HepG2 (cell line): Measurements from ENCODE around the gene NDOR1. TPM values are rescaled to one million over a fixed set of nuclear protein-coding genes. Genes with fewer than 3 reads are reported as not detected.
A peak's percentile ranks its signal among the peaks of the same experiment; 100 is the strongest.

Experiments
- MIER3 ChIP-seq: IDR thresholded peaks from 2 replicates; pipeline ENCODE4 v1.6.1; 2016; ENCODE audit warnings: missing compliant biosample characterization, borderline replicate concordance
- RNF2 ChIP-seq: fragments of 450-650 bp; conservative IDR thresholded peaks from 2 replicates; pipeline ENCODE4 v1.6.1; 2016; ENCODE audit warnings: low read depth
- TARDBP ChIP-seq: sonication (generic); formaldehyde crosslinking; IDR thresholded peaks from 2 replicates; pipeline ENCODE4 v1.8.0; 2022; ENCODE audit warnings: mild to moderate bottlenecking, missing genetic modification reagents
- TBX3 ChIP-seq: fragments of 450-650 bp; IDR thresholded peaks from 2 replicates; pipeline ENCODE4 v1.6.1; 2017; ENCODE audit warnings: antibody characterized with exemption, mild to moderate bottlenecking, inconsistent platforms, borderline replicate concordance
- ZNF136 ChIP-seq: sonication (generic); formaldehyde crosslinking; IDR thresholded peaks from 2 replicates; pipeline ENCODE4 v1.8.1; 2022; ENCODE audit warnings: low read depth, mild to moderate bottlenecking, moderate library complexity, missing genetic modification reagents
- ZNF256 ChIP-seq: sonication (generic); formaldehyde crosslinking; conservative IDR thresholded peaks from 2 replicates; pipeline ENCODE4 v1.4.0; 2020; ENCODE audit warnings: missing genetic modification reagents
- ZNF343 ChIP-seq: sonication (generic); formaldehyde crosslinking; IDR thresholded peaks from 2 replicates; pipeline ENCODE4 v1.4.0; 2020; ENCODE audit warnings: mild to moderate bottlenecking, missing genetic modification reagents
- ZNF747 ChIP-seq: sonication (generic); formaldehyde crosslinking; IDR thresholded peaks from 2 replicates; pipeline ENCODE4 v1.8.1; 2023; ENCODE audit warnings: missing genetic modification reagents, mild to moderate bottlenecking, borderline replicate concordance
- polyA plus RNA-seq, 8 experiments: library from polyadenylated mRNA; depleted of rRNA in 3 of 8; stranded (reverse) in 7 of 8; unstranded in 1 of 8; fragments of >200 nt; fragmentation: Illumina TruSeq in 4 of 8; extraction: Trizol in 4 of 8; gene quantifications; 2 replicates each; pipeline versions ENCODE4 v1.2.1 to v1.2.3, GENCODE V29; 2011 to 2016; ENCODE audit warnings: low read depth in 4 of 8, missing spikeins in 1 of 8, mixed read lengths in 1 of 8; ENCODE audit not compliant: insufficient read depth in 1 of 8
- total RNA-seq, 5 experiments: library from RNA; depleted of rRNA; stranded (reverse); fragments of >200 nt; fragmentation: Illumina TruSeq; extraction: Trizol; gene quantifications; 2 replicates each; pipeline ENCODE4 v1.2.3, GENCODE V29; 2016; ENCODE audit warnings: low read depth in 1 of 5
- TF ChIP-seq, protein P1 (sequence below): sonication (generic); formaldehyde crosslinking; IDR thresholded peaks from 2 replicates; pipeline ENCODE4 v1.5.0; 2020; ENCODE audit warnings: missing genetic modification reagents
- TF ChIP-seq, protein P2 (sequence below): sonication (generic); formaldehyde crosslinking; conservative IDR thresholded peaks from 2 replicates; pipeline ENCODE4 v1.8.0; 2022; ENCODE audit warnings: missing genetic modification reagents
- TF ChIP-seq, protein P3 (sequence below): sonication (generic); formaldehyde crosslinking; IDR thresholded peaks from 2 replicates; pipeline ENCODE4 v1.4.0; 2020; ENCODE audit warnings: missing genetic modification reagents, mild to moderate bottlenecking, borderline replicate concordance
- TF ChIP-seq, protein P4 (sequence below): sonication (generic); formaldehyde crosslinking; IDR thresholded peaks from 2 replicates; pipeline ENCODE4 v1.4.0; 2020; ENCODE audit warnings: mild to moderate bottlenecking, missing genetic modification reagents
- TF ChIP-seq, protein P5 (sequence below): sonication (generic); formaldehyde crosslinking; conservative IDR thresholded peaks from 2 replicates; pipeline ENCODE4 v1.8.0; 2022; ENCODE audit warnings: mild to moderate bottlenecking, moderate library complexity, missing genetic modification reagents
- TF ChIP-seq, protein P6 (sequence below): sonication (generic); formaldehyde crosslinking; IDR thresholded peaks from 2 replicates; pipeline ENCODE4 v1.8.0; 2022; ENCODE audit warnings: mild to moderate bottlenecking, missing genetic modification reagents, moderate library complexity
- TF ChIP-seq, protein P7 (sequence below): IDR thresholded peaks from 2 replicates; pipeline ENCODE4 v1.6.1; 2016

NDOR1 gene
- total and polyA plus RNA-seq, 2 of the 13 experiments (the other 11 are each of a cell fraction or from before 2014, with no cell fraction given), result 3.6 to 8.7 TPM

DNA sequence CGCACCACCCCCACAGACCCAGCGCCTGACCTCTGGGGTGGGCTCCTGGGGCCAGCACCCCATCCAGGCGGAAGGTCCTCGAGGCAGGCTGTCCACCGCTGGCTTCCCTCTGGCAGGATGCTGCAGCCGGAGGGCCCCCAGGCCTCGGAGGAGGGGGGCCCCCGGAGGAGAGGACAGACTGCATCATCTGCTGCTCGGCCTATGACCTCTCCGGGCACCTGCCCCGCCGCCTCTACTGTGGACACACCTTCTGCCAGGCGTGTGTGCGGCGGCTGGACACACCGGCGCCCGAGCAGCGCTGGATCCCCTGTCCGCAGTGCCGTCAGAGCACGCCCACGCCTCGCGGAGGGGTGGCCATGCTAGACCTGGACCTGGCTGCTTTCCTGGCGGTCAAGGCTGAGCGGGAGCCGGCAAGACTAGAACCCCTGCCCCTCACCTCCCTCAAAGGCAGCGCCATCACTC, 23.0 kb downstream of the NDOR1 start (continued):
- TF ChIP-seq, protein P1, sequence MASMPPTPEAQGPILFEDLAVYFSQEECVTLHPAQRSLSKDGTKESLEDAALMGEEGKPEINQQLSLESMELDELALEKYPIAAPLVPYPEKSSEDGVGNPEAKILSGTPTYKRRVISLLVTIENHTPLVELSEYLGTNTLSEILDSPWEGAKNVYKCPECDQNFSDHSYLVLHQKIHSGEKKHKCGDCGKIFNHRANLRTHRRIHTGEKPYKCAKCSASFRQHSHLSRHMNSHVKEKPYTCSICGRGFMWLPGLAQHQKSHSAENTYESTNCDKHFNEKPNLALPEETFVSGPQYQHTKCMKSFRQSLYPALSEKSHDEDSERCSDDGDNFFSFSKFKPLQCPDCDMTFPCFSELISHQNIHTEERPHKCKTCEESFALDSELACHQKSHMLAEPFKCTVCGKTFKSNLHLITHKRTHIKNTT (CRISPR knock-in tag), result no peak
- TF ChIP-seq MIER3 (CRISPR knock-in tag) (no peak), ZNF136 (CRISPR knock-in tag) (0 out of 2 replicates have a peak, but pooled peaks have one; percentile 19), TBX3 (no peak), ZNF747 (CRISPR knock-in tag) (no peak), ZNF256 (no peak), TARDBP (CRISPR knock-in tag) (no peak), RNF2 (no peak), ZNF343 (CRISPR knock-in tag) (no peak)
- TF ChIP-seq, protein P2, sequence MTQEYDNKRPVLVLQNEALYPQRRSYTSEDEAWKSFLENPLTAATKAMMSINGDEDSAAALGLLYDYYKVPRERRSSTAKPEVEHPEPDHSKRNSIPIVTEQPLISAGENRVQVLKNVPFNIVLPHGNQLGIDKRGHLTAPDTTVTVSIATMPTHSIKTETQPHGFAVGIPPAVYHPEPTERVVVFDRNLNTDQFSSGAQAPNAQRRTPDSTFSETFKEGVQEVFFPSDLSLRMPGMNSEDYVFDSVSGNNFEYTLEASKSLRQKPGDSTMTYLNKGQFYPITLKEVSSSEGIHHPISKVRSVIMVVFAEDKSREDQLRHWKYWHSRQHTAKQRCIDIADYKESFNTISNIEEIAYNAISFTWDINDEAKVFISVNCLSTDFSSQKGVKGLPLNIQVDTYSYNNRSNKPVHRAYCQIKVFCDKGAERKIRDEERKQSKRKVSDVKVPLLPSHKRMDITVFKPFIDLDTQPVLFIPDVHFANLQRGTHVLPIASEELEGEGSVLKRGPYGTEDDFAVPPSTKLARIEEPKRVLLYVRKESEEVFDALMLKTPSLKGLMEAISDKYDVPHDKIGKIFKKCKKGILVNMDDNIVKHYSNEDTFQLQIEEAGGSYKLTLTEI (CRISPR knock-in tag), result no peak
- TF ChIP-seq, protein P3, sequence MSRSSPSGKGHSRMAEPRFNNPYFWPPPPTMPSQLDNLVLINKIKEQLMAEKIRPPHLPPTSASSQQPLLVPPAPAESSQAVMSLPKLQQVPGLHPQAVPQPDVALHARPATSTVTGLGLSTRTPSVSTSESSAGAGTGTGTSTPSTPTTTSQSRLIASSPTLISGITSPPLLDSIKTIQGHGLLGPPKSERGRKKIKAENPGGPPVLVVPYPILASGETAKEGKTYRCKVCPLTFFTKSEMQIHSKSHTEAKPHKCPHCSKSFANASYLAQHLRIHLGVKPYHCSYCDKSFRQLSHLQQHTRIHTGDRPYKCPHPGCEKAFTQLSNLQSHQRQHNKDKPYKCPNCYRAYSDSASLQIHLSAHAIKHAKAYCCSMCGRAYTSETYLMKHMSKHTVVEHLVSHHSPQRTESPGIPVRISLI, result no peak
- TF ChIP-seq, protein P4, sequence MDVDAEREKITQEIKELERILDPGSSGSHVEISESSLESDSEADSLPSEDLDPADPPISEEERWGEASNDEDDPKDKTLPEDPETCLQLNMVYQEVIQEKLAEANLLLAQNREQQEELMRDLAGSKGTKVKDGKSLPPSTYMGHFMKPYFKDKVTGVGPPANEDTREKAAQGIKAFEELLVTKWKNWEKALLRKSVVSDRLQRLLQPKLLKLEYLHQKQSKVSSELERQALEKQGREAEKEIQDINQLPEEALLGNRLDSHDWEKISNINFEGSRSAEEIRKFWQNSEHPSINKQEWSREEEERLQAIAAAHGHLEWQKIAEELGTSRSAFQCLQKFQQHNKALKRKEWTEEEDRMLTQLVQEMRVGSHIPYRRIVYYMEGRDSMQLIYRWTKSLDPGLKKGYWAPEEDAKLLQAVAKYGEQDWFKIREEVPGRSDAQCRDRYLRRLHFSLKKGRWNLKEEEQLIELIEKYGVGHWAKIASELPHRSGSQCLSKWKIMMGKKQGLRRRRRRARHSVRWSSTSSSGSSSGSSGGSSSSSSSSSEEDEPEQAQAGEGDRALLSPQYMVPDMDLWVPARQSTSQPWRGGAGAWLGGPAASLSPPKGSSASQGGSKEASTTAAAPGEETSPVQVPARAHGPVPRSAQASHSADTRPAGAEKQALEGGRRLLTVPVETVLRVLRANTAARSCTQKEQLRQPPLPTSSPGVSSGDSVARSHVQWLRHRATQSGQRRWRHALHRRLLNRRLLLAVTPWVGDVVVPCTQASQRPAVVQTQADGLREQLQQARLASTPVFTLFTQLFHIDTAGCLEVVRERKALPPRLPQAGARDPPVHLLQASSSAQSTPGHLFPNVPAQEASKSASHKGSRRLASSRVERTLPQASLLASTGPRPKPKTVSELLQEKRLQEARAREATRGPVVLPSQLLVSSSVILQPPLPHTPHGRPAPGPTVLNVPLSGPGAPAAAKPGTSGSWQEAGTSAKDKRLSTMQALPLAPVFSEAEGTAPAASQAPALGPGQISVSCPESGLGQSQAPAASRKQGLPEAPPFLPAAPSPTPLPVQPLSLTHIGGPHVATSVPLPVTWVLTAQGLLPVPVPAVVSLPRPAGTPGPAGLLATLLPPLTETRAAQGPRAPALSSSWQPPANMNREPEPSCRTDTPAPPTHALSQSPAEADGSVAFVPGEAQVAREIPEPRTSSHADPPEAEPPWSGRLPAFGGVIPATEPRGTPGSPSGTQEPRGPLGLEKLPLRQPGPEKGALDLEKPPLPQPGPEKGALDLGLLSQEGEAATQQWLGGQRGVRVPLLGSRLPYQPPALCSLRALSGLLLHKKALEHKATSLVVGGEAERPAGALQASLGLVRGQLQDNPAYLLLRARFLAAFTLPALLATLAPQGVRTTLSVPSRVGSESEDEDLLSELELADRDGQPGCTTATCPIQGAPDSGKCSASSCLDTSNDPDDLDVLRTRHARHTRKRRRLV (CRISPR knock-in tag), result no peak
- TF ChIP-seq, protein P5, sequence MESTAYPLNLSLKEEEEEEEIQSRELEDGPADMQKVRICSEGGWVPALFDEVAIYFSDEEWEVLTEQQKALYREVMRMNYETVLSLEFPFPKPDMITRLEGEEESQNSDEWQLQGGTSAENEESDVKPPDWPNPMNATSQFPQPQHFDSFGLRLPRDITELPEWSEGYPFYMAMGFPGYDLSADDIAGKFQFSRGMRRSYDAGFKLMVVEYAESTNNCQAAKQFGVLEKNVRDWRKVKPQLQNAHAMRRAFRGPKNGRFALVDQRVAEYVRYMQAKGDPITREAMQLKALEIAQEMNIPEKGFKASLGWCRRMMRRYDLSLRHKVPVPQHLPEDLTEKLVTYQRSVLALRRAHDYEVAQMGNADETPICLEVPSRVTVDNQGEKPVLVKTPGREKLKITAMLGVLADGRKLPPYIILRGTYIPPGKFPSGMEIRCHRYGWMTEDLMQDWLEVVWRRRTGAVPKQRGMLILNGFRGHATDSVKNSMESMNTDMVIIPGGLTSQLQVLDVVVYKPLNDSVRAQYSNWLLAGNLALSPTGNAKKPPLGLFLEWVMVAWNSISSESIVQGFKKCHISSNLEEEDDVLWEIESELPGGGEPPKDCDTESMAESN (CRISPR knock-in tag), result no peak
- TF ChIP-seq, protein P6, sequence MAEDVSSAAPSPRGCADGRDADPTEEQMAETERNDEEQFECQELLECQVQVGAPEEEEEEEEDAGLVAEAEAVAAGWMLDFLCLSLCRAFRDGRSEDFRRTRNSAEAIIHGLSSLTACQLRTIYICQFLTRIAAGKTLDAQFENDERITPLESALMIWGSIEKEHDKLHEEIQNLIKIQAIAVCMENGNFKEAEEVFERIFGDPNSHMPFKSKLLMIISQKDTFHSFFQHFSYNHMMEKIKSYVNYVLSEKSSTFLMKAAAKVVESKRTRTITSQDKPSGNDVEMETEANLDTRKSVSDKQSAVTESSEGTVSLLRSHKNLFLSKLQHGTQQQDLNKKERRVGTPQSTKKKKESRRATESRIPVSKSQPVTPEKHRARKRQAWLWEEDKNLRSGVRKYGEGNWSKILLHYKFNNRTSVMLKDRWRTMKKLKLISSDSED (CRISPR knock-in tag), result no peak
- TF ChIP-seq, protein P7, sequence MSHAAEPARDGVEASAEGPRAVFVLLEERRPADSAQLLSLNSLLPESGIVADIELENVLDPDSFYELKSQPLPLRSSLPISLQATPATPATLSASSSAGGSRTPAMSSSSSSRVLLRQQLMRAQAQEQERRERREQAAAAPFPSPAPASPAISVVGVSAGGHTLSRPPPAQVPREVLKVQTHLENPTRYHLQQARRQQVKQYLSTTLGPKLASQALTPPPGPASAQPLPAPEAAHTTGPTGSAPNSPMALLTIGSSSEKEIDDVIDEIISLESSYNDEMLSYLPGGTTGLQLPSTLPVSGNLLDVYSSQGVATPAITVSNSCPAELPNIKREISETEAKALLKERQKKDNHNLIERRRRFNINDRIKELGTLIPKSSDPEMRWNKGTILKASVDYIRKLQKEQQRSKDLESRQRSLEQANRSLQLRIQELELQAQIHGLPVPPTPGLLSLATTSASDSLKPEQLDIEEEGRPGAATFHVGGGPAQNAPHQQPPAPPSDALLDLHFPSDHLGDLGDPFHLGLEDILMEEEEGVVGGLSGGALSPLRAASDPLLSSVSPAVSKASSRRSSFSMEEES, result 0 out of 2 replicates have a peak, but pooled peaks have one; percentile 13
